ENCODE data around the gene RALGPS1.
A peak's percentile ranks its signal among the peaks of the same experiment; 100 is the strongest.

The RALGPS1 gene

GRCh38 chr9:127104581-127105311, 190.2 kb downstream of the RALGPS1 start:
- DNase-seq: no peak

DNA sequence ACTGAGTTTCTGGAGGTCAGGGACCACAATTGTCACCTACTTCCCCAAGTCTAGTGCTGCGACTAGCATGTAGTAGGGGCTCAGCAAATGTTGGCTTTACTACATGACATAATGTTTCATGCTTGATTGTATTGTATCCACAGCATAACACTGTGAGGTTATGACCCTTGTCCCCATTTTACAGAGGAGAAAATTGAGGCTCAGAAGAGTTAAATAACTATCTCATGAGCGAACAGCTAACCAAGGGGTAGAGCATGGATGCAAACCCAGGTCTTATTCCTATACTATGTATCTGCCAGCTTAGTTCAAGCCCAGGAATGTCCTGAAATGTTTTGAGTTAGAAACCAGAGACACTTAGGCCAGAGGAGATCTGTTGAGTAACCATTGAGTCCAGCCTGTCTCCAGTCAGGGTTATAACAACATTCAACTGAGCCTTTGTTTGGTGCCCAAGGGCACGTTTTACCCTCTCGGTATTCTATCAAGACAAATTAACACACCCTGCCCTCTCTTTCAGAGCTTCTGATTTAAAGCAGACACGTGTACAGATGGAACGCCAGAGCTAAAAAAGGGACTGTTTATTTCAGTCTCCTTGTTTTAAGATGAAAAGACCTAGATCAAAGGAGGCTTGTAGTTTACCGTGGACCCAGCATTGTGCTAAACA, 191.4 kb downstream of the RALGPS1 start:
- no peak for DNase-seq

DNA sequence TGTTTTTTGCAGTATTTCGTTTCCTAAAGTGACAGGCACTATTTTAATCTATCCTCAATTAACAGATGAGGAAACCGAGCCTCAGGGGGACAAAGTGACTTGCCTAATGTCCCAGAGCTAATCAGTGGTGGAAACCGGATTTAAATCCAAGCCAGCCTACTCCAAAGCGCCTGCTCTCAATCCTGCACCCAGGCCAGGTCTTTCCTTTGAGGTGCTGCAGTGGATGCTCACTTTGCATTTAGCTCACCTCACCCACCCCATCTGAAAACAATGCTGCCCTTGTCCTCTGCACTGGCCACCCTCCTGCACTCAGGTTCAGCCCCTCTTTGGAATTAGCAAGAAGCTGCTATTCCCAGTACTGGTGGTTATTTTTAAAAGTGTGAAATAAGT, 191.9 kb downstream of the RALGPS1 start:
- DNase-seq: no peak

DNA sequence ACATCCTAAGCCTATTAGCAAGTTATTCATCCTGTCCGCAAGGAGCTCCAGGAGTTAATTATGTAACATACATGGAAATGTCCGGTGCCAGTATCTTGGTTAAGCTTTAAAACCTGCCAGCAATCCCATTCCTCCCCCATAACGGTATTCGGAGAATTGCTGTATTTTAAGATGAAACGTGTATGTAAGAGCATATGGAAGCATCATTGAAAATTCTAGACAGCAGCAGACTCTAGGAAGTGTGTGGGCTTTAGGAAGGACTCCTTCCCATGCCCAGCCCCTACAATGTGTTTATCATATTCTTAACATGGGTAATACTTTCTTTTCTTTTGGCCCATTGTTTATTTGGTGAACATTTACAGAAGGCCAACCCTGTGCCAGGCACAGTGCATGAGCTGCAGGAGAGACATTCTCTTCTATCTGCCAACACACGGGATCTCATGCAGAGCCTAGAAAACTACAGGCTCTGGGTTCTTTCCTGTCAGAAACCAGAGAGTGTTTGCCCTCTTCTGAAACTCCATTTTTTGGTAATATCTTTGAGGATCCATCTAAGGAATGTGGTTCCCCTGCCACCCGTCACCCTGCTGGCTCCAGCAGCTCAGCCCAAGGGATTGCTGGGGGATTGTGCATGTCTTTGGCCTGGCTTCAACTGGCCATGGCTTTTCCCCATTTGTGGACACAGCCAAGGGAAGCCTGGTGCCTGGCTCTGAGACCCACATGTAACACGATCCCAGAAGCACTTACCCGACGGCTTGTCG, 192.8 kb downstream of the RALGPS1 start:
- DNase-seq: no peak

DNA sequence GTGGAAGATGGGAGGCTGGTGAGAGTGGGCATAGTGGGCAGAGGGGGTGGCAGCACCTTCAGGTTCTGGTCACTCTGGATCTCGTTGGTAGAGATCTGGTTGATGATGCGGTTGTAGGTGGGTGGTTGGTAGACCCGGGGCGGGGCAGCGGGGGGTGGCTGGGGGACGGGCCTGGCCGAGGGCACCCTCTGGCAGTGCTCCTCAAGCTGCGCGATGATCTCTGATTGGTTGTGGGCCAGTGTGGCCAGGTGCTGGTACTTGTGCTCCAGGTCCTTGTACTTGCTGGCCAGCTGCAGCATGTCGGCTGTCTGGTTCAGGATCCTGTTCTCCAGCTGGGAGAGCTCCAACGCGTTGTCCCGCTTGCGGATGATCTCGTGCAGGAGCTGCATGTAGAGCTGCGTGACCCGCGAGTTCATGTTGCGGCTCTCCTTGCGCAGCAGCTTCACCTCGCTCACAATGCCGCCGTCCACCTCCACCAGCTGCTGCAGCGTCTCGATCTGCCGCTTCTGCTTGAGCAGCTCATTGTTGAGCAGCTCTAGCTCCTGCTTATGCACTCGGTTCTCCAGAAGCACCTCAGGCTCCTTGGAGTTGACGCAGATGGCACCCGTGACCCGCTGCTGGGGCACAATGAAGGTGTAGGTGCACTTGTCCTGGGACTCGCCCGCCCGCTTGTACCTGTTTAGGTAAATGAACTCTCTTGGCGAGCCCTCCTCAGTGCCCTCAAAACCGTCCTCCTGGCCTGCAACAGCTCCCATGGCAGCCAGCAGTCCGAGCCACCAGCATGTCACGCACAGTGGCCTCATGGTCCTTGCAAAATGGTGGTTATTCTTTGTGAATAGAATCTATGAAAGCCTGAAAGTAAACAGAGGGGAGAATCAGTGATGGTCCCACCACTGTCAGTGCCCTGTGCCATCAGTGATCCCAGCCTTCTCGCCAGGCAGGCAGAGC, 193.6 kb downstream of the RALGPS1 start:
- DNase-seq: no peak

GRCh38 chr9:127109212-127109711, 194.7 kb downstream of the RALGPS1 start:
- DNase-seq: no peak

DNA sequence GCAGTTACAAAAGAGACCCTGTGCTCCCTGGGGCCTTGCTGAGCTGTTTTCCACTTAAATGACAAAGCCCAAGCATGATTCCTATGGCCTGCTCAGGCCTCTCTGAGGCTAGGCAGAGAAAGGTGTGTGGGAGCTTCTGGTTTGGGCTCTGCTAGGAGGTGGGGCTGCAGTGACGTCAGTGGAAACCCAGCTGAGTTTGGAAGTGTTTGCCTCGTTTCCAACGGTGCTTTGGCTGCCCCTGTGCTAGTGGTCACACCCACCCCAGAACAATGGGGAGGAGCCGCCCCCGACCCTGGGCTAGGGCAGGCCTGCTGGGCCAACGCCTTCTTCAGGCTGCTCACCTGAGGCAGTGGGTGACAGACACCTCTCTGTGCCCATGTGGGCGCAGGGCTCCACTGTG, 197.5 kb downstream of the RALGPS1 start:
- DNase-seq: no peak

DNA sequence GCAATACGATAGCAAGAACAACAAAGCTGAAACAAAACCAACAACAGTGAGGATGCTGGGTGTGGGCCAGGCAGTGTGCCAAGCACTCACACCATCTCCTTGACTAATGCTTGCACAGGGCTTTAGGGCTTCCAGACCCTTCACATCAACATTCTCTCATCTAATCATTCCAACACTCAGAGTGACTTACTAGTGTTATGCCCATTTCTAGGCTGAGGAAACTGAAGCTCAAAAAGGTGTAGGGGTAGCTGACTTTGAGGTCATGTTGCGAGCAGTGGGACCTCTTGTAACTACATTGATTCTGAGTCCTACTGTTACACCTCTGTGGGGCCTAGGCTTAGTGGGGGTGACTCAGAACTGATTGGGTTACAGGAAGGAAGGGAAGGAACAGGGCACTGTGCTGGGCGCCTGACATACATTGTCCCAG, 198.2 kb downstream of the RALGPS1 start:
- no peak for DNase-seq

DNA sequence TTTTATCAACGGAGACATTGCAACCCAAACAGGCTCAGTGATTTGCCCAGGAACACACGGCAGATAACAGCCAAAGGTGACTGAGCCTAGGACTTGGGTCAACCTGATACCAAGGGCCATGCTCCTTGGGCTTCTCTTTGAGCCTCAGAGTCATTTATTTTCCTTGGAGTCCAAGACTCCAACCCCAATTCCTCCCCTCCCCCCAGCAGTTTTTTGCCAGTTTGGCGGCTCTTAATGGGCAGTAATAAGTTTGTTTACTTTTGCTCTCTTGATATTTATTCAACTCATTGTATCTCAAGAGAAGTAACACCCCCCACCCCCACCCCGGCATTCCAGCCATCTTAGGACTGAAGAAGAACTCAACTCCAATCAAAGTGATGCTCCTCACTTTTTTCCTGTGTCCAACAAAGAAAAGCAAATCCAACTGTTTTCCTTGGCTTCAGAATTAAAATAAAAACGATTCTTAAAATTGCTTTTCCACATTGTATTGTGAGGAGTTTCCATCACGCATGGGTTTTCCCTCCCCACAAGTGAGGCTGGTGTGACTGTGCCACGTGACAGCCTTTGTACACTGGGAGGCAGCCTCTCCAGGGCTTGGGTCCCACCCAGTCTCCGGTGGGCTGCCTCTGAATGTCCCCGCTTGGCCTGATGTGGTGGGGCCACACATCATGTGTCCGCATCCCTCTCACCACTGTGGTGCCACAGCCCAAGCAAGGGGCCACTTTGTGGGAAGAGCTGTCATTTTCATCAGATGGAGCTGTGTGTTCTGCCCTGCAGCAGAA, 198.8 kb downstream of the RALGPS1 start:
- no peak for DNase-seq

GRCh38 chr9:127114606-127115005, 200.0 kb downstream of the RALGPS1 start:
- no peak for DNase-seq

DNA sequence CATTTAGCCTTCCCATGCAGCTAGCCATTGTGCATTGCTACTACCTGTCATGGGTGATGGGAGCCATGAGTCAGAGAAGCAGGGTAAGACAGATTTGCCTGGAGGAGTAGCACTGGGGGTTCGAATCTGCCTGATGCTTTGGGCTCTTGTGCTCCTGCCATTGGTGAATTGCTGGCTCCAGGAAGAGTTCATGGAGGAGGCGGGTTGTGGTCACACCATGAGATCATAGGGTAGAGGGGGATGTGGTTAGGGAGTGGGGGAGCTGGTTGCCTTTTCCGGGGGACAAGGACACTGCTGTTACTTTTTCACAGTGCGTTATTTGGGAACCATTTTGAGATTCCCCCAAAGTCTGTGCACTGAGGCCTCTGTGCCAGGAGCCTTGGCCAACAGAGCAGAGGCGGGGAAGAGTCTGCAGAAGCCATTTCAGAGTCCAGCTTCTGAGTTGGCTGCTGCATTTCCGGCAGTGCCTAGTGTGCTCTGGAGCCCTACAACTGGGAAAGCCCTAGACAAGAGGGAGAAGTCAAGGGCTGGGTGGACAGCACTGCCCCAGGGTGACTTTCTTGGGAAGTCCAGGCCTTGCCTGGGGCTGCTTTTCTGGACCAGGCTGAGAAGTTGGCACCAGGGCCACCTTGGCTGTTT, 201.6 kb downstream of the RALGPS1 start:
- DNase-seq: no peak

DNA sequence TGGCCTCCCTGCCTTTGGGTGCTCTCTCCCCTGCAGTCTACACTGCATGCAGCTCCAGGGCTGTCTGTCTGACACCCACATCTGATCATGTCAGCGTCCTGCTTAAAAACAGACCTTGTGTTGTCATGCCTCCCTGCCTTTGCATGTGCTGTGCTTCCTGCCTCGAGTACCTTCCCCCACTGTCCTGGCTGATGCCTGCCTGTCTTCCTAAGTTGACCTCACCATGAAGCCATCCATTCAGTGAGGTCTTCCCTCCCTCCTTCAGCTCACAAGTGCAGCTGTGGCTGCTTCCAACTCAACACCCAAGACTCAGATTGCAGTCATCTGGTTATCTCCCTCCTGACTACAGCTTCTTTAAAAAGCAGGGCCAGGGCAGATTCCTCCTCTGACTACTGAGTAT, 202.4 kb downstream of the RALGPS1 start:
- DNase-seq: peak; percentile 24

- DNase-seq: no peak
These were observed 203.2 kb downstream of the RALGPS1 start for GRCh38 chr9:127117801-127118200.

GRCh38 chr9:127118597-127119319, 204.2 kb downstream of the RALGPS1 start:
- DNase-seq: no peak

DNA sequence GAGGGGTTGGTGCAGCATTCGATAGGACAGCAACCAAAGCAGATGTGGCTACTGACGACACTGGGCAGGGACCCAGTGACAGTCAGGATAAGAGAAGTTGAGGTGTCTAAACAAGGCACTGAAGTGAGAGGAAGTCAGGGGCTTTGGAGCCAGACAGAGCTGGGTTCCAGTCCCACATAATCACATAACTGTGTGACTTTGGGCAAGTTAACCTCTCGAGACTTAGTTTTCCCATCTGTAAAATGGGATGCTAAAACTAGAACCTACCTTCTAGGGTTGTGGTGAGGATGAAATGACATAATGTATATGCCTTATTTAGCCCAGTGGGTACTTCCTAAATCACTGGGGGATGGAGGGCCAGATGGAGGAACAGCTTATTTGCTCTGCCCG, 204.7 kb downstream of the RALGPS1 start:
- no peak for DNase-seq

GRCh38 chr9:127121628-127122175, 207.1 kb downstream of the RALGPS1 start:
- peak; percentile 41 for DNase-seq

GRCh38 chr9:127122176-127123063, 207.8 kb downstream of the RALGPS1 start, which contains the start of gene ANGPTL2:
ANGPTL2 (minus strand) TSS chr9:127122635; CDS start chr9:127108731, 13,904 bp downstream.
- DNase-seq: peak; percentile 94

DNA sequence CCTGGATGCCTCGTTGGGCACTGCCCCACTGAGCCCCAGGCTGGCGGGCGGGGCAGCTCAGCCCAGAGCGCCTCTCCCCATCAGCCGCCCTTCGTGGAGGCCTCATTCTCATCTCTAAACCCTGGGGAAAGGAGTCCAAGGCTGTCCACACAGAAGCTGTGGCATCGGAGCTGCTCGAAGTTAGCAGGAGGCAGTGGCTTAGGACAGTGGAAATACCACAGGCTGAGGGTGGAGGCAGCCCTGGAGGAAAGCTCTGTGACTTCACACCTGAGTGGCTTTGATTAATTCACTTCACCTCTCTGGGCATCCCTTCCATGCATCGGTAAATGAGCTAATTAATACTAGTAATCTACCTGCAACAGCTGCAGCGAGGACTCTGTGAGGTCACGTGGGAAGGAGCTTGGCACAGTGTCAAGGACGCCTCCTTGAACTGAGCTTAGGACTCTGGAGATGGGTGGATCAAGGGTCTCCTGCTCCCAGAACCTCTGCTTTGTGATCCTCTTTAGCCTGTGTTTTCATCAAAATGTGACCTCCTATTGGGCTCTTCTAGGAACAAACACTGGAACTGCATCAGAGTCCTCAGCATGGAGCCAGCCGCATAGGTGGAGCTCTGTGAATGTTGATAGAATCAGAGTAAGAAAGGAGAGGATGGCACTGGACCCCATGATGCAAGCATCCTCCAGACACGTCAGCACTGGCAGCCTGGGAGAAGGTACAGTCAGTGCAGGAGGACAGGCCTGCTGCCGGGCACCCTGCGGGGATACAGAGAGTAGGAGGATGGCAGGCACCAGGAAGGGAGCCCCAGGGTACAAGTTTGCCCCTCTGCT, 208.7 kb downstream of the RALGPS1 start:
- no peak for DNase-seq

All from EL (cell line).